ENCODE measurements around the gene EDRF1. TPM values are rescaled to one million over a fixed set of nuclear protein-coding genes. Genes with fewer than 3 reads are reported as not detected.

EDRF1 gene
- total RNA-seq, 1 experiment from 2014 or later, result 32.9 TPM

DNA sequence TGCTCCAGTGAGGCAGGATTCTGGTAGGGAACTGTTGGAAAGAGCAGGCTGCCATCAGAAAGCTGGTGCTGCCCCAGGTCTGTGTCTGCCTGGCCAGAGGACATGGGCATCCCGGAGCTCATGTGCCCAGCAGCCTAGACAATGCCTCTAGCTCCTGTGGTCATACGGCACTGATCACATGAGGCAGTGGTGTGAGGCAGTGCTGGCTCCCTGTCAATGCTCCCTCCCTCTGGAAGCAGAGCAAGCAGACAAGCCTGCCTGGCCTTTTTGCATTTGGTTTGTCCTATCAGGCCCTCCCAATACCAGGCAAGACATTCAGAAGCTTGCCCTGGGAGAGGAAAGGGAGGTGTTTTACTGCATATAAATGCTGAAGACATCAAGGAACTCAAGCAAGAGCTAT, 75.6 kb downstream of the EDRF1 start (continued):
- TF ChIP-seq MAX (CRISPR knock-in tag; IDR thresholded peaks at IDR 0.05) (no peak), ZNF263 (CRISPR knock-in tag; IDR thresholded peaks at IDR 0.05; ENCODE audit: low read depth) (no peak), ZBTB21 (CRISPR knock-in tag; IDR thresholded peaks at IDR 0.05; ENCODE audit: borderline replicate concordance) (no peak), ZMAT4 (CRISPR knock-in tag; IDR thresholded peaks at IDR 0.05) (no peak), OVOL2 (CRISPR knock-in tag; IDR thresholded peaks at IDR 0.05; ENCODE audit: borderline replicate concordance) (no peak), ZNF396 (CRISPR knock-in tag; IDR thresholded peaks at IDR 0.05; ENCODE audit: borderline replicate concordance) (no peak), NFE2L1 (CRISPR knock-in tag; IDR thresholded peaks at IDR 0.05) (no peak)
- TF ChIP-seq, protein P1, sequence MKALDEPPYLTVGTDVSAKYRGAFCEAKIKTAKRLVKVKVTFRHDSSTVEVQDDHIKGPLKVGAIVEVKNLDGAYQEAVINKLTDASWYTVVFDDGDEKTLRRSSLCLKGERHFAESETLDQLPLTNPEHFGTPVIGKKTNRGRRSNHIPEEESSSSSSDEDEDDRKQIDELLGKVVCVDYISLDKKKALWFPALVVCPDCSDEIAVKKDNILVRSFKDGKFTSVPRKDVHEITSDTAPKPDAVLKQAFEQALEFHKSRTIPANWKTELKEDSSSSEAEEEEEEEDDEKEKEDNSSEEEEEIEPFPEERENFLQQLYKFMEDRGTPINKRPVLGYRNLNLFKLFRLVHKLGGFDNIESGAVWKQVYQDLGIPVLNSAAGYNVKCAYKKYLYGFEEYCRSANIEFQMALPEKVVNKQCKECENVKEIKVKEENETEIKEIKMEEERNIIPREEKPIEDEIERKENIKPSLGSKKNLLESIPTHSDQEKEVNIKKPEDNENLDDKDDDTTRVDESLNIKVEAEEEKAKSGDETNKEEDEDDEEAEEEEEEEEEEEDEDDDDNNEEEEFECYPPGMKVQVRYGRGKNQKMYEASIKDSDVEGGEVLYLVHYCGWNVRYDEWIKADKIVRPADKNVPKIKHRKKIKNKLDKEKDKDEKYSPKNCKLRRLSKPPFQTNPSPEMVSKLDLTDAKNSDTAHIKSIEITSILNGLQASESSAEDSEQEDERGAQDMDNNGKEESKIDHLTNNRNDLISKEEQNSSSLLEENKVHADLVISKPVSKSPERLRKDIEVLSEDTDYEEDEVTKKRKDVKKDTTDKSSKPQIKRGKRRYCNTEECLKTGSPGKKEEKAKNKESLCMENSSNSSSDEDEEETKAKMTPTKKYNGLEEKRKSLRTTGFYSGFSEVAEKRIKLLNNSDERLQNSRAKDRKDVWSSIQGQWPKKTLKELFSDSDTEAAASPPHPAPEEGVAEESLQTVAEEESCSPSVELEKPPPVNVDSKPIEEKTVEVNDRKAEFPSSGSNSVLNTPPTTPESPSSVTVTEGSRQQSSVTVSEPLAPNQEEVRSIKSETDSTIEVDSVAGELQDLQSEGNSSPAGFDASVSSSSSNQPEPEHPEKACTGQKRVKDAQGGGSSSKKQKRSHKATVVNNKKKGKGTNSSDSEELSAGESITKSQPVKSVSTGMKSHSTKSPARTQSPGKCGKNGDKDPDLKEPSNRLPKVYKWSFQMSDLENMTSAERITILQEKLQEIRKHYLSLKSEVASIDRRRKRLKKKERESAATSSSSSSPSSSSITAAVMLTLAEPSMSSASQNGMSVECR (CRISPR knock-in tag; IDR thresholded peaks at IDR 0.05; ENCODE audit: borderline replicate concordance), result no peak

DNA sequence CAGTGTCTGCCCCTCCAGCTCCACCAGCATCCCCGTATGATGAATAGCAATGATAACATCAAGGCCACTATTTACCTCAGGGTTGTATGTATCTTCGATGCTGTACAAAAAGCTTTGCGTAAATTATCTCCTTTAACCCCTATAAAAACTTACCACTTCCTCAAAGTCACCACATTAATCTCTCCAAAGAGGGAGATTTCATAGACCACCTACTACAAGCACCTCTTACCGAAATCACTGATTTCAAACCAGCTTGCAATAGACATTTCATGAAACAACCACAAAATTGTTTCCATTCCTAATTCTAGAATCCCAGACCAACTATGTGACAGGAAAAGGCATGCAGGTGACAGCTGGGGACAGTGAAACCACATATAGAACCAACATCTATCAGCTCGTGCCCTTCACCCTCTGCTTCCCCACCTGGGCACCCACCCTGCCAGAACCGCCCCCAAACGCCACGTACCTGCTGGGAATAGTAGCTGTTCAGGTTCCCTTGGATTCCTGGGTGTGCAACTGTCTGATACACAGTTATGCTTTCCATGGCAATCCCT, 76.2 kb downstream of the EDRF1 start:
- TF ChIP-seq ELF4 (CRISPR knock-in tag; IDR thresholded peaks at IDR 0.05; ENCODE audit: low read depth), result no peak
- TF ChIP-seq, protein P2, sequence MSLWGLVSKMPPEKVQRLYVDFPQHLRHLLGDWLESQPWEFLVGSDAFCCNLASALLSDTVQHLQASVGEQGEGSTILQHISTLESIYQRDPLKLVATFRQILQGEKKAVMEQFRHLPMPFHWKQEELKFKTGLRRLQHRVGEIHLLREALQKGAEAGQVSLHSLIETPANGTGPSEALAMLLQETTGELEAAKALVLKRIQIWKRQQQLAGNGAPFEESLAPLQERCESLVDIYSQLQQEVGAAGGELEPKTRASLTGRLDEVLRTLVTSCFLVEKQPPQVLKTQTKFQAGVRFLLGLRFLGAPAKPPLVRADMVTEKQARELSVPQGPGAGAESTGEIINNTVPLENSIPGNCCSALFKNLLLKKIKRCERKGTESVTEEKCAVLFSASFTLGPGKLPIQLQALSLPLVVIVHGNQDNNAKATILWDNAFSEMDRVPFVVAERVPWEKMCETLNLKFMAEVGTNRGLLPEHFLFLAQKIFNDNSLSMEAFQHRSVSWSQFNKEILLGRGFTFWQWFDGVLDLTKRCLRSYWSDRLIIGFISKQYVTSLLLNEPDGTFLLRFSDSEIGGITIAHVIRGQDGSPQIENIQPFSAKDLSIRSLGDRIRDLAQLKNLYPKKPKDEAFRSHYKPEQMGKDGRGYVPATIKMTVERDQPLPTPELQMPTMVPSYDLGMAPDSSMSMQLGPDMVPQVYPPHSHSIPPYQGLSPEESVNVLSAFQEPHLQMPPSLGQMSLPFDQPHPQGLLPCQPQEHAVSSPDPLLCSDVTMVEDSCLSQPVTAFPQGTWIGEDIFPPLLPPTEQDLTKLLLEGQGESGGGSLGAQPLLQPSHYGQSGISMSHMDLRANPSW (CRISPR knock-in tag; conservative IDR thresholded peaks at IDR 0.05; ENCODE audit: low read depth), result no peak
- Mint-ChIP-seq H3K27me3 (ENCODE audit: low read depth) (no peaks in the 10 kb centered on the region), H3K27ac (no peak overlapping the region), H3K9me3 (no peaks in the 10 kb centered on the region), H3K36me3 (peaks cover 20% of the 10 kb centered on the region), H3K4me1 (no peaks in the 10 kb centered on the region), H3K4me3 (no peak overlapping the region)
- DNase-seq (ENCODE audit: low spot score), result no peak
- CTCF ChIA-PET, result interaction anchor here (0.6 kb wide), 1 partner anchor 994 kb away, joined by 5 read pairs; no protein-coding TSS in a partner anchor
- POLR2A ChIA-PET, result no interaction called here
- ATAC-seq, result no peak

DNA sequence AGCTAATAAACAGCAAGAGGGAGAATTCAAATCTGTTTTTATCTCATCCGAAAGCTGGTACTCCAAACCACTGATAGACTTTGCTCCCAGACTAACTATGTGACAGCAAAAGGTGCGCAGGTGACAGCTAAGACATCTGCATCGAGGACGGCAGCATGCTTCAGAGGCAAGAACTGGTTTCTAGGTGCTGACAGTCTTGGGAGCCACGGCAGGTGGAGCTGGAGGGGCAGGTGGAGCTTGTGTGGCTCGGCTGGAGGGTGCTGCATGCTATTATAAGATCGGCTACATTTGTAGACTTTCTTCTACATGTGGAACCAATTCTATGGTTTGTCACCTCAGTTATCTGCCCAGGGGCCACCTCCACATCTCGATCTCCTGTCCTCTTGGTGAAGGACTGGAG, 77.9 kb downstream of the EDRF1 start:
- H3K4me3 Mint-ChIP-seq, result no peak overlapping the region
- DNase-seq (ENCODE audit: low spot score) (no peak), ATAC-seq (no peak)
- ChIA-PET POLR2A (no interaction called here), CTCF (no interaction called here)
- H3K9me3 Mint-ChIP-seq, result no peaks in the 10 kb centered on the region
- no peaks in the 10 kb centered on the region for H3K27me3 Mint-ChIP-seq (ENCODE audit: low read depth)
- H3K27ac Mint-ChIP-seq, result no peak overlapping the region
- peaks cover 19% of the 10 kb centered on the region for H3K36me3 Mint-ChIP-seq
- H3K4me1 Mint-ChIP-seq, result no peaks in the 10 kb centered on the region
- TF ChIP-seq, protein P3, sequence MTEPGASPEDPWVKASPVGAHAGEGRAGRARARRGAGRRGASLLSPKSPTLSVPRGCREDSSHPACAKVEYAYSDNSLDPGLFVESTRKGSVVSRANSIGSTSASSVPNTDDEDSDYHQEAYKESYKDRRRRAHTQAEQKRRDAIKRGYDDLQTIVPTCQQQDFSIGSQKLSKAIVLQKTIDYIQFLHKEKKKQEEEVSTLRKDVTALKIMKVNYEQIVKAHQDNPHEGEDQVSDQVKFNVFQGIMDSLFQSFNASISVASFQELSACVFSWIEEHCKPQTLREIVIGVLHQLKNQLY (CRISPR knock-in tag; IDR thresholded peaks at IDR 0.05), result no peak
- TF ChIP-seq FOXP1 (CRISPR knock-in tag; IDR thresholded peaks at IDR 0.05; ENCODE audit: borderline replicate concordance) (no peak), TEAD4 (CRISPR knock-in tag; IDR thresholded peaks at IDR 0.05) (no peak), SP1 (CRISPR knock-in tag; conservative IDR thresholded peaks at IDR 0.05) (no peak), GTF2I (CRISPR knock-in tag; conservative IDR thresholded peaks at IDR 0.05) (no peak), E2F1 (CRISPR knock-in tag; IDR thresholded peaks at IDR 0.05) (no peak), MXD4 (CRISPR knock-in tag; IDR thresholded peaks at IDR 0.05; ENCODE audit: borderline replicate concordance) (no peak), NFE2L1 (CRISPR knock-in tag; IDR thresholded peaks at IDR 0.05) (no peak), RORB (CRISPR knock-in tag; IDR thresholded peaks at IDR 0.05) (no peak), ZNF219 (CRISPR knock-in tag; IDR thresholded peaks at IDR 0.05; ENCODE audit: borderline replicate concordance) (no peak), ZNF263 (CRISPR knock-in tag; IDR thresholded peaks at IDR 0.05; ENCODE audit: low read depth) (no peak), TEAD1 (CRISPR knock-in tag; IDR thresholded peaks at IDR 0.05) (no peak)
- TF ChIP-seq, protein P4, sequence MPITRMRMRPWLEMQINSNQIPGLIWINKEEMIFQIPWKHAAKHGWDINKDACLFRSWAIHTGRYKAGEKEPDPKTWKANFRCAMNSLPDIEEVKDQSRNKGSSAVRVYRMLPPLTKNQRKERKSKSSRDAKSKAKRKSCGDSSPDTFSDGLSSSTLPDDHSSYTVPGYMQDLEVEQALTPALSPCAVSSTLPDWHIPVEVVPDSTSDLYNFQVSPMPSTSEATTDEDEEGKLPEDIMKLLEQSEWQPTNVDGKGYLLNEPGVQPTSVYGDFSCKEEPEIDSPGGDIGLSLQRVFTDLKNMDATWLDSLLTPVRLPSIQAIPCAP (CRISPR knock-in tag; IDR thresholded peaks at IDR 0.05), result no peak
- TF ChIP-seq, protein P5, sequence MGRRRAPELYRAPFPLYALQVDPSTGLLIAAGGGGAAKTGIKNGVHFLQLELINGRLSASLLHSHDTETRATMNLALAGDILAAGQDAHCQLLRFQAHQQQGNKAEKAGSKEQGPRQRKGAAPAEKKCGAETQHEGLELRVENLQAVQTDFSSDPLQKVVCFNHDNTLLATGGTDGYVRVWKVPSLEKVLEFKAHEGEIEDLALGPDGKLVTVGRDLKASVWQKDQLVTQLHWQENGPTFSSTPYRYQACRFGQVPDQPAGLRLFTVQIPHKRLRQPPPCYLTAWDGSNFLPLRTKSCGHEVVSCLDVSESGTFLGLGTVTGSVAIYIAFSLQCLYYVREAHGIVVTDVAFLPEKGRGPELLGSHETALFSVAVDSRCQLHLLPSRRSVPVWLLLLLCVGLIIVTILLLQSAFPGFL (CRISPR knock-in tag; IDR thresholded peaks at IDR 0.05; ENCODE audit: borderline replicate concordance), result no peak
